NCI-H526 treated with DMSO at 0.1 percent for 48 hours (cell line): Measurements from ENCODE around the gene VPS37B.

Experiments
- DNase-seq: peaks from one replicate; lab custom pipeline; 2025; lab: John Stamatoyannopoulos, UW

Gene VPS37B

DNA sequence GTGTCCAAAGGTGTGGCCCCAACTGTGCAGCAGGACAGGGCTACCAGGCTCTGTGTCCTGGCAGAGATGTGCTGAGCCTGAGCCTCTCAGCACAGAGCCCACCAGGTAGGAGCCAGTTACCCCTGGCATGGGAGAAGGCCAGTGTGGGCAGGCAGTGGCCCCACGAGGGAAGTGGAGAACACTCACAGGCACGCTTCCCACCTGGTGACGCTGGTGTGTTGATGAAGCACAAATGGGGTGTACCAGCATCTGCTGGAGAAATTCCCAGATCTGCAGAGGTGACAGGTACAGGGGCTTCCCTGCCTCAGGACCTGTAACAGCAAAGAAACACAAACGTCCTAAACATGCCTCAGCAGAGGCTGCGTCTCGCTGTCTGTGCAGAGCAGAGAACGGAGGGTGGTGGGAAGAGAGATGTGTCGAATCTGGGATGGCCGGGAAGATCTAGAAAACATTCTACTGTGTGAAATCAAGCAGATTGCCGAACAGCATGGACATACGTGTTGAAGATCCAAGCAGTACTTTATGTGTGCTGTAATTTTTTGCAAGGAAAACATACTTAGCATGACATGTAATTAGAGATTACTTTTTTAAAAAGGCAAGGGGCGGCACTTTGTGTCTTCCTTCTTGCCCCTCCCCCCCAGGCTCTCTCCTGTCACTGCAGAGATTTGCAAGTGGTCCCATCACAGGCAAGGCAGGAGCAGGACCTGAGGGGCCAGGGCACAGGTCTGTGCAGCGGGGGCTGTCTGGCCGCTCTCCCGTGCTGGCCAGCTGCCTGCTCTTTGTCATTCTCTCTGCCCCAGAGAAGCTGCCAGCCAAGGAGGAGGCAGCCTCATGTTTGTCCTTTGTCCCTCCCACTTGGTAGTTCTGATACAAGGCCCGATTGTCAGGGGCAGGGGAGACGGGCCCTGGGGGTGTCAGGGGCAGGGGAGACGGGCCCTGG lies 43.3 kb downstream of the VPS37B start:
- DNase-seq = no peak

DNA sequence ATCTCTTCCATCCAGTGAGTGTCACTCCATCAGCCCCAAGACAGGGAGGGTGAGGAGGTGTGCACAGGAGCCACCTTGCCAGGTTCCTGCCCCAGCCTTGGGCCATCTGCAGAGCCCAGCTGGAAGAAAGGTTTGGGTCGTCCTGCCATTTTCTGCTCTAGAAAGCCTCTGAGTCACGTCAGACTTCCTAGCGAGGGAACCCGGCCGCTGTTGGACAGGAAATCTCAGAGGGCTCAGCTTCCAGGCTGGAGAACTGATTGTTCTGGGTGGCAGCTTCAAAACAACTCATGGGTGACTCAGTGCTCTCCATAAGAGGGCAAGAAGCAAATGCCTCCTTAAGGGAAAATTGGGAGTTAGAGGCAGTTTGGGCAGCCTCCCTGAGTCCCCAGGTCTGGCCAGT lies 44.1 kb downstream of the VPS37B start:
- DNase-seq = no peak

DNA sequence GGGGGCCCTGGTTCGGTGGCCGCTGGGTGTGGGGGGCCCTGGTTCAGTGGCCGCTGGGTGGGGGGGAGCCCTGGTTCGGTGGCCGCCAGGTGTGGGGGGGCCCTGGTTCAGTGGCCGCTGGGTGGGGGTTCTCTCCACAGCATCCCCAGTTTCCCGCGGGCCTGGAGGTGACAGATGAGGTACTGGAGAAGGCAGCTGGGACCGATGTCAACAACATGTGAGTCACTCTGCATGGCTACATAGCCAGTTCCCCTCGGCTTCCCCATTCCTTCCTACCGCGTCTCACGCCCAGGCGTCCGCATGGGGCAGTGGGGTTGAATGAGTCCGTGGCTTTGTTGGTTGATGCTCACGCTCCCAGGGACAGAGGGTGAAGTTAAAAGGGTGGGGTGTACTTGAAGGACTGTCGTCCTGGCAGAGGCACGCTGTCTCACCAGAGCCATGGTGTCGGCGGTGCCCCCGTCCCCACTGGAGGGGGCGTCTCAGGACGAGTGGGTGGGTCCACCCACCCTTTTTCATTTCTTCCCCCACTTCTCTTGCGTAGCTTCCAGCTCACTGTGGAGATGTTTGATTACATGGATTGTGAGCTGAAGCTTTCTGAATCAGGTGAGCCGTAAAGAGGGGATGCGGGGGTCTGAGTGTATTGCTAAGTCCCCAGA lies 45.1 kb downstream of the VPS37B start:
- DNase-seq = no peak

DNA sequence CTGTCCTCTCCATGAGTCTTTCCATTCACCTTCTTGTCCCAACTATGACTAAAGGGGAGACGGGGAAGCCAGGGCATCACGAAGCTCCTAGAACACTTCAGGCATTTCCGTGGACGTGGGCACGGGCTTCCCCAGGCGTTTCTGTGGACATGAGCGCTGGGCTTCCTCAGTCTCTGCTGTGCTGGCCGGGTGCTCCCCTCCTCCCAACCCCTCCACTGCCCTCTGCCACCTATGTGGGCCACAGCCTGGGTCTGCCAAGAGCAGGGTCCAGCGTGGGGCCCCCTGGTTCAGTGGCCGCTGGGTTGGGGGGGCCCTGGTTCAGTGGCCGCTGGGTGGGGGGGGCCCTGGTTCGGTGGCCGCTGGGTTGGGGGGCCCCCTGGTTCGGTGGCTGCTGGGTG lies 45.9 kb downstream of the VPS37B start:
- DNase-seq = no peak

DNA sequence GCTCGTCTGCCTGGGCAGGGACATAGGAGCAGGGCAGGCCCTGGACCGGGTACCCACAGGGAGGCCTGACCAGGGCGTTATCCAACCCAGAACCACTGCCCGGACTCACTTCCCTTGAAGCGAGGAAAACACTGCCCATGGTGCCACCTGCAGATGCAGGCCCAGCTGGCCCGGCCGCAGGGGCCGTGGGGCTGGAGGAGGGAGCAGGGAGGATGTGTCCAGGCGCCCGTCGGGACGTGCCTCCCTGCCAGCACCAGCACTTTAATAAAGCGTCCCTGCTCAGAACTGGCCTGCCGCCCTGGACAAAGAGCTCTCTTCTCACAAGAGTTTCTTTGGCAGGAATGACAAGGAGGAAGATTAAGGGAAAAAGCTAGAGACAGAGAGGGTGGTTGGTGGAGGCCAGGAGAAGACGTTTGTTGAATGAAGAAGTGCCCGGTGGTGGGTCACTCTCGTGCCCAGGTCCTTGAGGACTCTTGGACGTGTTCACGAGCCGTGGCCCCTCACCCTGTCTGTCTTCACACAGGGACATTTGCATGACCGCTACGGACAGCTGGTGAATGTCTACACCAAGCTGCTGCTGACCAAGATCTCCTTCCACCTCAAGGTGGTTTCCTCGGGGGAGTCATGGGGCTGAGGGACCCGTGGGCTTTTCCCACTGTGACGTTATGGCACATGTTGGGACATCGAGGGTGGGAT lies 46.4 kb downstream of the VPS37B start:
- DNase-seq = no peak

DNA sequence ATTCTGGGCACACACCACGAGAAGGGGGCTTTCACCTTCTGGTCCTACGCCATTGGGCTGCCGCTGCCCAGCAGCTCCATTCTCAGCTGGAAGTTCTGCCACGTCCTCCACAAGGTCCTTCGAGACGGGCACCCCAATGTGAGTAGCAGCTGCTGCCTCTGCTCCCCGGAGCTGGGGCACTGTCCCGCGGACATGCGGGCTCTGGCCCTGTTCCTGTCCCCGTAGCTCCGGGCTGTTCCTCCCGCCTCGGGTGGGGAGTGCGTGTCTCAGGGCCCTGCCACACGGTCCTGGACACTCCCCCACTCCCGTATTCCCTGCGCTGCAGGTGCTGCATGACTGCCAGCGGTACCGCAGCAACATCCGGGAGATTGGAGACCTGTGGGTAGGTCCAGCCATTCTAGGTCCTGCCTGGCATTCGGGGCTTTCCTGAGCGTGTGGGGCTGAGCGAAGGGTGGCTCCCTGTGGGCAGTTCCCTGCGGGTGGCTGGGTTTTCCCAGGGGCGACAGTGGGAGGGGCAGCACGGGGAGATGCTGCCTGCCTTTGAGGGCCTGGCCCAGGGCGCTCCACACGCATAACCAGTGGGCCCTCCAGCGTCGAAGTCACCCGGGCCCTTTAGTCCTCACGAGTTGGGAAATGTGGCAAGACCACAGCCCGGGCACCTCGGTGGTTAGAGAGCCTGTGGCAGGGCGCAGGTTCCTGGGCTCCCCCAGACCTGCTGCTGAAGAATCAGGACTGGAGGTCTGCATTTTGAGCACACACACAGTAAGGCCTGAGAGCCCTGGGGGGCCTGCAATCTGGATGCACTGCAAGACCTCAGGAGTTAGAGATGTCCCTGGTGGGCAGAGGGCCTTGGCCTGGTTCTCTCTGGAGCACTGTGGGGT lies 47.2 kb downstream of the VPS37B start:
- no peak for DNase-seq

DNA sequence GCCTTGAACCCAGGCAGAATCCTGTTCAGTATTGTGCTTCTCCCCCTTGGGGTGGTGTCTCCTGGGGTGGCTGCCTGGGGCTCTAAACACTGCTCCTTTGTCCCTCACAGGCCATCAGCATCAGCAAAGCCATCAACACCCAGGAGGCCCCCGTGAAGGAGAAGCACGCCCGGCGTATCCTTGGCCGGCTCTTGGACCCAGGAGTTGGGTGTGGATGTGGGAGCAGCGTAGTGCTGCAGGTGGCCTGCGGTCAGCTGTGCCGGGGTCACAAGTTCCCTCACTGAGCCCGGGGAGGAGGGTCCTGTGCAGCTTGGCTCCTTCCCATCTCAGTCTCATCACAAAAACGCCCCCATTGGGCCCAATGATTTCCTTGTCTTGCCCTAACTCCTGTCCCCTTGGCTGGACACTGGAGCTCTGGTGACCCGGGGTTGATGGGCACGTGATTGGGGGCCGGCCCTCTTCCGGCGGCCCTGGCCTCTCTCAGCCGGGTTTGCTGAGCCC lies 48.0 kb downstream of the VPS37B start:
- no peak for DNase-seq

DNA sequence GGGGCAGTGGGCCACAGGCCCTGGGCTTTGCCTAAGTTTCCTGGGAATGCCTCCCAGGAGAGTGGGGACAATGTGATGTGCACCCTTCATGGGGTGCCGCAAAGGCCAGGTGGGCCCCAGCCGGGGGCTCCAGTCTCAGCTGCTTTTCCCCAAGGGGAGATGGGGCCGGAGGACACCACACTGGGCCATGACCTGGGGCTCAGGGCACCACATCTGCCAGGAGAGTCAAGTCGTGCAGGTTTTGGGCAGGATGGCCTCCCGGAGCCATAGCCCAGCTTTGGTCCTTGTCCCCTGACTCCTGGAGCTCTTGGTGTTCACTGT lies 48.4 kb downstream of the VPS37B start:
- no peak for DNase-seq

DNA sequence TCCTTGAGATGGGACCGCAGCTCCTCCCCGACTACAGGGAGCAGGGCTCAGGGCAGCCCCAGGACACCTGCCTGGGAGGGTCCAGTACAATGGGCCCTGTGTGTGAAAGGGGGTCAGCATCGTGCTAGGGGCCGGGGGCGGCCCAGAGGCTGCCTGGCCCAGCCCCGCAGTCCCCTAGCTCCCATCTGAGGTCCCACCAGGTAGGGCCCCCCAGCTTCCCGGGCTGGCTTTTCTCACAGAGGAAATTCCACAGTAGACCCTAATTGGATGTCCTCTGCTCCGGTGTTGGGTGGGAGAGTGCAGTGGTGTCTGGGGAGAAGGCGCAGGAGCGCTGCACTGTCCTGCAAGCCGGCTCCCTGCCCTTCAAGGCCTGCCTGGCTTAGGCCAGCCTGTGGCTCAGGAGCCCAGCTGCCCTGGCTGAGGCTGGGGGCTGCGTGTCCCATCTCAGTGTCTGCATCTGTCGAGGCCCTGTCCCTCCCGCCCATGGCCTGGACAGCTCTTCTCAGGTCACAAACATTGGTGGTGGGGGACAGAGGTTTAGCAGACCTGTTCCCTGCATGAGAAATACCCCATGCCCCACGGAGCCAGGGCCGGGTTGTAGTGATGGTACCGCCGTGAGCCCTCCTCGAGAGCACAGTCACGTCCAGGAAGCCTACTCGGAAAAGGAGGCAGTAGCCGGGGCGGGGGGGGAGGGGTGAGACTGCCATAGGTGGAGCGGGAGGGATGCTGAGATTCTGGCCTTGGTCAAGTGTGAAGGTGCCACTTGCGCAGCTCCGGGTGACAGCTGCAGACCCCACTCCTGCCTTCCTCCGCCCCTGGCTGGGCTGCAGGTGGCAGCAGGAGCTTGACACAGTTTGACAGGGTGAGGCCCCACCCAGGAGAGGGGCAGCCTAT lies 49.1 kb downstream of the VPS37B start:
- DNase-seq = no peak

DNA sequence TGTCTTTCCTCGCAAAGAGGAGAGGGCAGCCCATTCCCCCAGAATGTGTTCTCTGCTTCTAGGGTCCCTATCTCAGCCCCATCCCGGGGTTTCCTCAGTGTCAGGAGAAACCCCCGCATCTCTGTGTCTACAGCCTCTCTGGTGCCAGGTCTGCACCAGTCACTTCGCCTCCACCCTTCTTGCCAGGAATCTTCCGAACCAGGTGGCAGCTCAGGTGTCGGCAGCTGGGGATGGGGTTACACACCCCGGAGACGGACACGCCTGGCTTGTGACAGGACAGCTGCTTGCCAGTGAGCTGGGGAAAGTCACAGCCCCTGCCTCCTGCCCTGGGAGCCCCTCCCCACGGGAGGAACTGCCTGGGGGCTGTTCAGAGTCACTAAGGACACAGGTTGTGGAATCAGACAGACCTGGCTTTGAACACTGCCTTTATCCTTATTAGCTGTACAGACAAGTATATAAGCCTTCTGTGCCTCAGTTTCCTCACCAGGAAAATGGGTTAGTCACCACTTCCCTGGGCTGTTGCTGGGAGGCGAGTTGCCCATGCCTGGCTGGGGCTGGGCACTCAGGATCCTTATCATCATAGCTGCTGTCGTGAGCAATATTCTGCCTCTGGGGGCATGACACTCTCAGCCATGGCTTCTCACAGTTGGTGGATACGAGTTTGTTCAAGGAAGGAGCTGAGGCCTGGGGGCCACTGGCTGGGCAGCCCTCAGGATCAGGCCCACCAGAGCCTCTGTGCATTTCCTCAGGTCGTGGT lies 49.9 kb downstream of the VPS37B start:
- peak; percentile 31 for DNase-seq

DNA sequence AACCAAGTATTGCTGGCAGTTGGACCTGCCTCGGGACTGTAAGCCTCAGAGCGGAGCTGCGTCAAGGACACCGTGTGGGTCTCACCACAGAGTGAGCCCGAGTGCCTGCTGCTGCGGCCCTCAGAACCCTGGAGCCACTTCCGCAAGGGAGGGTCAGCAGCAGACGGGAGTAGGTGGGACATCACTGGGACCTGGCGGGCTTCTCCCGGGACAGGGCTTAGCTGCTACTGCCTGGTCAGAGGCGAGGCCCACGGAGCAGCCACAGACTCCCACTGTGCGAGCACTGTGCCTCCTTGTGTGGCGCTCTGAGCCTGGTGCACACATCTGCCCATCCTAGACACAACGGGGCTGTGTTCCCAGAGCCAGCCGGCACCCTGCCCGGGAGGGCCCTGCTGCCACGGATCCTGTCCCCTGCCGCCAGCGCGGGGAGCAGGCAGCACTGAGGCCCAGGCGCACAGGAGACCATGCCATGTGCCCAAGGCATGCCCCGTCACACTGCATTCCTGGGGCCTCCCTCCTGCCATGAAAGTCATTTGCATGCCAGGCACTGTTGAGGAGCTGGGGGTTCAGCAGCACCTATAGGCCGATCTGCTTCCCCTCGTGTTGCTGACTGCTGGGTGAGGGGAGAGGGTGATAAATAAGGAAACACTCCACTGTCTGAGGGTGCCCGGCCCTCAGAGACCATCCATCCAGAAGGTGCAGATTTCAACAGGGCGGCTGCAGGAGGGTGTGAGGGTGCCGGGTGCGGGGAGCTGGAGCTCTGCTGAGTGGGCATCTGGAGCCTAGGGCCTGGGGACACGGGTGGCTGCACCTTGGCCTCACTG lies 50.7 kb downstream of the VPS37B start:
- no peak for DNase-seq

DNA sequence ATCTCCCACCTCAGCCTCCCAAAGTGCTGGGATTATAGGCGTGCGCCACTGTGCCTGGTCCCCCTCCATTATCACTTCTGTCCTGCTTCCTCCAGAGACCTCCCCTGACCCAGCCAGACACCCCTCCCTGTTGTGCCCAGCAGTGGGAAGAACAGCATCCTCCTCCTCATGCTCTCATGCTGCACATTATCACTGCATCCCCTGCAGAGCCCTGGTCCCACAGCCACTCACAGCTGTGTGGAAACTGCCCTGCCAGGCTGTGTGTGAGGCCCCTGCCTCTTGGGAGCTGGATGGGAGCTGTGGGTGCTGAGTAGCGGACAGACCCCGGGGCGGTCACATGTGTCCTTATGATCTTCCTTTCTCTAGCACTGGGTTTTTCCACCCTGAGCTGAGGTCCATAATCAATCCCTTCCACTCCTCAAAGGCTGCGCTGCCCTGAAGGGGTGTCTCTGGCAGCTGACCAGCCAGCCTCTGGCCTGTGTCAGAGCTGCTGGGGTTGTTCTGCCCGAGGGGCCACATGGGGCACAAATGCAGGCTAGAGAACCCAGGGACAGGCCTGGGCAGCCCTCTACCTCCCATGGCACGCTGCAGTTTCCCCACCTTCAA lies 51.5 kb downstream of the VPS37B start:
- no peak for DNase-seq

DNA sequence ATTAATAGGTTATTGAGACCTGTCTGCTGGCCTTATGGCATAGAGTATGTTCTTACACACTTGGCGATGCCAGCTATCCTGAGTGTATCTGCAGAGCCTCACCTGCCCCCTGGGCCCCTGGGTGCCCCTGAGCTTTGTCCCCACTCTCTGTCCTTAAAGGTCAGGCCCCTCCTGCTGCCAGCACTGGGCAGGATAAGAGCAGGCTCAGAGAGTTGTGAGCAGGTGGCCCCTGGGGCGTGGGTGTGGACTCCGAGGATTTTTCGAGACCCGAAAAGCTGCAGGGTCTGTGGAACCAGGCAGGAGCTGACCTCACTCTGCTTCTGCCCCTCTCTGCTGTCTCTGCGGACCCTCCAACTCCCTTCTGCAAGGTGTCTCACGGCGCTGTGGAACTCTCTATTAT lies 52.5 kb downstream of the VPS37B start:
- DNase-seq = no peak

DNA sequence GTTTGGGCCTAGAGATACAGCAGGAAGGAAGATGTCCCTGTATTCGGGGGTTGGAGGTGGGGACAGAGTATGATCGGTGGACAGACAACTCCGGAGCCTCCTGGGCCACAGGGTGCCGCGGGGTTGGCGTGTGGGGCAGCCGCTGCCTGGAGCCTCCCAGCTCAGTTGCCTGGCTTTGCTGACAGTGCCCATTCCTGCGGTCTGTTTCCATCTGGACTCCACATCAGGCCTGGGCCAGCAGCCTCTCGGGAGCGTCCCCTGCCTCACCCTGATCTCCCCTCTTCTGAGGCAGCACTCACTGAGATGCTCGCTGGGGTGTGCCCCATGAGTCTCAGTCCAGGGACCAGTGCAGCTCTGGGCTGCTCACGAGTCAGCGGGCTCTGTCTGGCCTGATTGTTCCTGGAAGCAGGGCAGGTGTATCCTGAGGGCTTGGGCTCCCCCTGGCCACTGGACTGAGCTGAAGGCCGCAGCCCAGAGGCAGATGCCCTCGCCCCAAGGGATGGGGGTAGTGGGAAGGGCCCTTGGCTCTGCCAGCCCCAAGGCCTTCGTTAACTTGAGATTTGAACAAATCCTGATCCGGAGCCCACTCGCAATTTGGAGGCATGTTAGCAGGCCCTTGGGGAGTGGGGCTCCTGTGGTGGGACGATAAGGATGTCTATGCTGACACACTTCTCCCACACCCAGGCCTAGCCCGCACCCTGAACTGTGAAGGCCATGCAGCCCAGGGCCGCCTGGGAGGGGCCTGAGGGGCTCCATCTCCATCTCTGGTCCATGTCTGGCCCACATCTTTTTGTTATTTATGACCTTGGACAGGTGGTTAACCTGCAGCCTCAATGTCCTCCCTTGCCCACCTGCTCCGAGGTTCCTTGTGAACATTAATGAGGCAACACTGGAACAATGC lies 53.2 kb downstream of the VPS37B start:
- DNase-seq = no peak

DNA sequence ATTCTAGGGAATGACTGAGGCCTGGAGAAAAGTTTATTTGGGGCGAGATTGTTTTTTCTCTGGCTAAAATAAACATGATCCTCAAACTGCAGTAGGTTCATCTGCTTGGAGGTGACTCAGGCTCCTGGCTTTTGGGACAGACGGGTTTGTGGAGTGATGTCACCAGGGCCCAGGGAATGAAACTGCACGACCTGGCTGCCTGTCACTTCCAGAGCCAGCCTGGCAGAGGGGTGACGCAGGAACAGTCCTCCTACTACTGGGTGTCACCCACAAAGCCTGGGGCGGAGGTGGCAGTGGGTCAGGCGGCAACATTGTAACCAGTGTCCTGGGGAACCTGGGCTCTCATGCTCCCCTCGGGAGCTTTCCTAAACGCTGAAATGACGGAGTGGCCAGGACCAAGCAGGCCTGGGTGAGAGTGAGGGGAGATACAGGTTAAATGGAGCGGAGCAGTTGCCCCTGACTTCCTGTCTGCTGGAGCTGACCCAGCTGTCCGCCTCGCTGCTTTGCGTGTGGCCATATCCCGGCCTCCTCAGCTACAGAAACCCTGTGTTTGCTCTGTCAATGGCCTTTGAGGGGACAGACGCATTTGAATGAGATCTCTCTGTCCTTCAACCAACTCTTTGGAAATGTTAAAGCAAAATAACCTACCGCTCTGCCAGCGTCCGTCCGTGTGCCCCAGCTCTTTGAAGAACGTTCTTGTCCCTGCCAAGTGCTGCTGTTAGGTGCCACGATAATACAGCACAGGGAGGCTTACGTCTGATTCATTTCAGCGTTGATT lies 54.2 kb downstream of the VPS37B start:
- DNase-seq = no peak

DNA sequence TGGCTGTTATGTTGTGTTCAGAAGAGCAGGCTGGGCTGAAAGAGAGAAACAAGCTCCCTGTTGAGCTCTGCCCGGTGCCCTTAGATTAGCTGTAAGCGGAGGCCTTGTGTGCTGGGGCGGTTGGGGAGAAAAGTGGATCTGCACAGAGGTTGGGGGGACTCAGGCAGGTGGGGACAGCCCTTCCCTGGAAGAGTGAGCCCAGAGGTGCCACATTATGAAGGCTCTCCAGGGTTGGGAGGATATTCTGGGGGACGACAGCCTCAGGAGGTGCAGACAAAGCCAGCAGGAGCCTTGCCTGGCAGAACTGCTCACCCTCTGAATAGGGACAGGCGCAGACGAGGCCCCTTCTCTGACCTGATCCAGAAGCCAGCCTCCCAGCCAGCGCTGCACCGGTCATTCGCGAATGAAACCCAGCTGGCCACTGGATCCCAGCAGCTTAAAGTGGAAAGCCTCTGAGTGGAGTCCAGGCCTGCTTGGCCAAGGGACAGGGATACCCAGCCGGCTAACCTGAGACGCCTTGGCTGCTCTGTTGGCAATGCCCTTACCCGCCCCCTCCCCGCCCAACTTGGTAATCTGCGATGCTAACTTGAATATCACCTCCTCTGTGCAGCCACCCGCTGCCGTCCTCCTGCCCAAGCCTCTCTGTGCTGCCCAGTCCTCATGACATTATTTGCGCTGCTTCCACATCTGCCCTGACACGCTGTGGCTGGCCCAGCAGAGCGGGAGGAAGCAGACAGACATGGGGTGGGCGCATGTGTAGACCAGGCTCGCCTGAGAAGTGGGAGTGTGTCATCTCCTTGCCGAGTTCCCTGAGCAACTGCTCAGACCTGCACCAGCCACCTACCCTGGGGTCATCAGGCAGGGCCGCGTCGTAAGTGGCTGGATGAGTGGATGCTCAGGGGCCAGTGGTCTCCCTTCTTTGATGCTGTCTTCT lies 55.1 kb downstream of the VPS37B start:
- no peak for DNase-seq
